Stimulated activated naive CD4-positive, alpha-beta T cell (primary cell): ENCODE data around the gene RPL11.
"Not testable (repeated sequence)": the region's sequence is repeated elsewhere in the genome, so short reads cannot be mapped to it uniquely, and the experiment has no call there.

Source experiments
- DNase-seq, 6 experiments: peaks; one replicate each; lab custom pipeline; 2025; lab: John Stamatoyannopoulos, UW

The RPL11 gene

GRCh38 chr1:23685197-23685596, 6.4 kb upstream of the RPL11 start:
- not testable (repeated sequence) for DNase-seq

- DNase-seq, result not testable (repeated sequence)
Measured at GRCh38 chr1:23687680-23688079, 3.9 kb upstream of the RPL11 start.

- DNase-seq, result not testable (repeated sequence)
Measured at GRCh38 chr1:23688281-23688680, 3.3 kb upstream of the RPL11 start.

GRCh38 chr1:23692308-23692871, 784 bp downstream of the RPL11 start:
- no peak for DNase-seq

- no peak for DNase-seq
Measured at GRCh38 chr1:23693599-23693998, 2.0 kb downstream of the RPL11 start.

- DNase-seq, result no peak
Measured at GRCh38 chr1:23694371-23694770, 2.8 kb downstream of the RPL11 start.

GRCh38 chr1:23695667-23696066, 4.1 kb downstream of the RPL11 start:
- no peak for DNase-seq

GRCh38 chr1:23696335-23696989, 4.9 kb downstream of the RPL11 start:
- no peak for DNase-seq

GRCh38 chr1:23698466-23698865, 6.9 kb downstream of the RPL11 start:
- no peak for DNase-seq

- DNase-seq, result no peak
Measured at GRCh38 chr1:23699280-23700179, 7.9 kb downstream of the RPL11 start.

- no peak for DNase-seq
Measured at GRCh38 chr1:23701310-23701709, 9.7 kb downstream of the RPL11 start.

- DNase-seq, result no peak
Measured at GRCh38 chr1:23701996-23702395, 10.4 kb downstream of the RPL11 start.

- no peak for DNase-seq
Measured at GRCh38 chr1:23704834-23705495, 13.4 kb downstream of the RPL11 start.

- no peak for DNase-seq
Measured at GRCh38 chr1:23709229-23709628, 17.6 kb downstream of the RPL11 start.

- DNase-seq, result no peak
Measured at GRCh38 chr1:23718482-23718881, 26.9 kb downstream of the RPL11 start.

- no peak for DNase-seq
Measured at GRCh38 chr1:23719162-23719820, 27.7 kb downstream of the RPL11 start.

GRCh38 chr1:23720256-23720995, 28.8 kb downstream of the RPL11 start:
- DNase-seq, result no peak

GRCh38 chr1:23722652-23723051, 31.0 kb downstream of the RPL11 start:
- no peak for DNase-seq

GRCh38 chr1:23726686-23727085, 35.1 kb downstream of the RPL11 start:
- no peak for DNase-seq

- no peak for DNase-seq
Measured at GRCh38 chr1:23727362-23727811, 35.8 kb downstream of the RPL11 start.
